NOMO-1 (cell line): ENCODE measurements around the gene LKAAEAR1.

Source experiments
- DNase-seq, 2 experiments: peaks; one replicate each; lab custom pipeline; 2025; ENCODE audit not compliant: unreplicated experiment in 2 of 2; lab: John Stamatoyannopoulos, UW

Gene LKAAEAR1

GRCh38 chr20:64080813-64081623 lies 3.2 kb downstream of the LKAAEAR1 start:
- DNase-seq, result no peak

- no peak for DNase-seq
Measured at GRCh38 chr20:64080013-64080812, 4.0 kb downstream of the LKAAEAR1 start, which contains the start of gene OPRL1. Gene OPRL1, plus strand, starts transcription at chr20:64080082. Its CDS starts 12,639 bp downstream, at chr20:64092721.

GRCh38 chr20:64079273-64080012 lies 4.8 kb downstream of the LKAAEAR1 start, which contains the start of gene RGS19:
Gene RGS19, minus strand, starts transcription at chr20:64079518. Its CDS starts 2,632 bp downstream, at chr20:64076886.
- DNase-seq, result peak; percentile 88 to 98

GRCh38 chr20:64078934-64079272 lies 5.3 kb downstream of the LKAAEAR1 start:
- no peak for DNase-seq

GRCh38 chr20:64077876-64078551 lies 6.2 kb downstream of the LKAAEAR1 start:
- DNase-seq, result peak; percentile 47 to 53

GRCh38 chr20:64077541-64077875 lies 6.7 kb downstream of the LKAAEAR1 start:
- DNase-seq, result no peak

GRCh38 chr20:64077094-64077493 lies 7.1 kb downstream of the LKAAEAR1 start:
- DNase-seq, result peak; percentile 72 to 83

- DNase-seq, result no peak
Measured at GRCh38 chr20:64076061-64076997, 7.9 kb downstream of the LKAAEAR1 start.

- DNase-seq, result no peak
Measured at GRCh38 chr20:64075556-64075955, 8.6 kb downstream of the LKAAEAR1 start.

GRCh38 chr20:64074963-64075362 lies 9.2 kb downstream of the LKAAEAR1 start:
- no peak for DNase-seq

- no peak for DNase-seq
Measured at GRCh38 chr20:64074184-64074789, 9.9 kb downstream of the LKAAEAR1 start.

GRCh38 chr20:64073476-64074183 lies 10.6 kb downstream of the LKAAEAR1 start:
- no peak for DNase-seq

GRCh38 chr20:64072498-64073063 lies 11.6 kb downstream of the LKAAEAR1 start:
- no peak for DNase-seq

- no peak for DNase-seq
Measured at GRCh38 chr20:64071341-64072332, 12.6 kb downstream of the LKAAEAR1 start.

- no peak for DNase-seq
Measured at GRCh38 chr20:64070244-64070993, 13.8 kb downstream of the LKAAEAR1 start.

- peak in 1 of 2 experiments; percentile 24 for DNase-seq
Measured at GRCh38 chr20:64069614-64070243, 14.5 kb downstream of the LKAAEAR1 start.
